ENCODE data around the gene TLCD5. TPM values are rescaled to one million over a fixed set of nuclear protein-coding genes. Genes with fewer than 3 reads are reported as not detected.

Gene TLCD5
- total RNA-seq, 2 experiments from 2014 or later, result 0.80 to 1.7 TPM

DNA sequence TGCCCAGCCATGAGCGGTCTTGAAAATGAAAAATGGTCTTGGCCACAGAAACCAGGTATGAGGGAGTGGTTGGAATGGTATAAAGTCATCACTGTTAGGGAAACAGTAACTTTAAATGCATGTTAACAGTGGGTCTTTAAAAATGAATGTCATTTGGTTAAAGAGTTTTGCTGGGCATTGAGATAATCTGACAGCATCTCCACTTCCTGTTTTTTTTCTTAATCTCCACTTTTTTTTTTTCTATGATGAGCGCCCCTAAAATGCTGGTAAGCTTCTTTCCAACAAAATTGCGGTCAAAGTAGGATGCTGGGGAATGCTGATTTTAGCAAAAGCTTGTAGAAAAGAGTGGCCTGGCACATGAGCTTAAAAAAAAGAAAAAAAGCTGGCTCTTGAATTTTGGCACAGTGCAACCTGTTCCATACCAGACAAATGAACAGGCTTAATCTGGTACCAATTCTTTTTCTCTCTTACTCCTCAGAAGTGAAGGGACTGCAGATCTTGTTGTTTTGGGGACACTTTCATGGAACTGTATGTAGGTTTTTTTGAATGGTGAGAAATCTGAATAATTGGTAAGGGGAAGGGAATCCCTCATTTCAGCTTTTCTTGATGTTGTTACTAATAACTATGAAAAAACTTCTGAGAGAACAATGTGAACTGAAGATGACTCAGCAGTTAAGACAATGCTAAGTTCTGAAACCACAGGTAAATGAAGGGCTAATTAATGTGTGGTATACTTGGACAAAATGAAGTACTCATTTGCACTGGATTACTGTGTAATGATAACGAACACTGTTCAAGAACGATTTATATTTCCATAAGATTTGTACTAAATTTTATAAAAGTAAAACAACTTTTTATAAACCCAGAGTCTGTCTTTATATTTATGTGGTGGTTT is 8.0 kb downstream of the TLCD5 start:
- H3K9me3 Mint-ChIP-seq (ENCODE audit: low read depth), result no peaks in the 10 kb centered on the region
- H3K36me3 Mint-ChIP-seq (ENCODE audit: low read depth), result no peaks in the 10 kb centered on the region
- H3K4me3 Mint-ChIP-seq, result no peak overlapping the region
- DNase-seq (no peak), ATAC-seq (no peak)
- H3K4me1 Mint-ChIP-seq, result peaks cover 15% of the 10 kb centered on the region
- CTCF ChIA-PET, result interaction anchor here (0.7 to 1.2 kb wide), 2 partner anchors 9 to 213 kb away, joined by 3 read pairs; no protein-coding TSS in a partner anchor
- no peak overlapping the region for H3K27ac Mint-ChIP-seq
- POLR2A ChIA-PET, result no interaction called here
- intact Hi-C loops (cut with DNase I, micrococcal nuclease), result loop anchor here in 1 of 2 experiments (10.0 kb wide), 2 partner anchors 102 to 352 kb away; no protein-coding TSS in a partner anchor
- peaks cover 37% of the 10 kb centered on the region for H3K27me3 Mint-ChIP-seq

- Mint-ChIP-seq H3K4me1 (peaks cover 18% of the 10 kb centered on the region), H3K4me3 (no peak overlapping the region), H3K36me3 (ENCODE audit: low read depth) (no peaks in the 10 kb centered on the region), H3K9me3 (ENCODE audit: low read depth) (no peaks in the 10 kb centered on the region), H3K27me3 (peaks cover 36% of the 10 kb centered on the region), H3K27ac (no peak overlapping the region)
- ATAC-seq (no peak), DNase-seq (no peak)
- intact Hi-C loops (cut with DNase I, micrococcal nuclease), result loop anchor here (2.0 to 10.0 kb wide), 5 partner anchors 101 to 619 kb away; partner anchors contain the start of gene GRIK4 (in 1 of the 2)
- POLR2A ChIA-PET, result no interaction called here
- CTCF ChIA-PET, result interaction anchor here (0.7 to 2.5 kb wide), 7 partner anchors 9 to 351 kb away, joined by 3 to 10 read pairs (median 6); partner anchors contain the start of gene TLCD5
Observed at GRCh38 chr11:120333801-120334200, 8.7 kb downstream of the TLCD5 start.

DNA sequence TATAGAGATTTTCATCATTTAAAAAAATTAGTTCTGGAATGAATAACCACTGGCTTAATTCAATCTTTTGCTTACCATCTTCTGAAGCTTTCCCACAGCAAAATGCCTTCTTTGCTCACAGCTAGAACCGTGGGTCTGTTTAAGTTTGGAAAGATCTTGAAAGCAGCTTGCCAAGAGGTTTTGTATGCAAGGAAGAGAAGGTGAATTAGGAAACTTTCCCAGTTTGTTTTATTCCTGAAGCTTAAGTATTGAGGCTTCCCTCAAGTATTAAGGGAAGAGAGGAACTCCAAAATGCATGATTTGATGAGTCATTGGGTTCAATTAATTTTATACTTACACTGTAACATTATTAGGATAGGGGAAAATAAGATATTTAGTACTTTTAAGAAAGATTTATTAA is 9.2 kb downstream of the TLCD5 start:
- Mint-ChIP-seq H3K4me3 (no peak overlapping the region), H3K27ac (no peak overlapping the region), H3K4me1 (peaks cover 18% of the 10 kb centered on the region), H3K9me3 (ENCODE audit: low read depth) (no peaks in the 10 kb centered on the region), H3K36me3 (ENCODE audit: low read depth) (no peaks in the 10 kb centered on the region), H3K27me3 (peaks cover 36% of the 10 kb centered on the region)
- no peak for DNase-seq
- intact Hi-C loops (cut with DNase I, micrococcal nuclease), result loop anchor here (2.0 to 10.0 kb wide), 5 partner anchors 100 to 618 kb away; partner anchors contain the start of gene GRIK4 (in 1 of the 2)
- POLR2A ChIA-PET, result no interaction called here
- no peak for ATAC-seq
- CTCF ChIA-PET, result interaction anchor here (0.7 to 2.5 kb wide), 10 partner anchors 9 to 350 kb away, joined by 3 to 10 read pairs (median 4); partner anchors contain the start of gene TLCD5

GRCh38 chr11:120334894-120335462 is 9.9 kb downstream of the TLCD5 start:
- H3K4me1 Mint-ChIP-seq, result peaks cover 23% of the 10 kb centered on the region
- ChIA-PET CTCF (interaction anchor here (0.7 to 2.5 kb wide), 15 partner anchors 8 to 1232 kb away, joined by 3 to 10 read pairs (median 4); partner anchors contain the start of gene TLCD5), POLR2A (no interaction called here)
- H3K4me3 Mint-ChIP-seq, result peak overlapping the region; percentile 40
- H3K9me3 Mint-ChIP-seq (ENCODE audit: low read depth), result no peaks in the 10 kb centered on the region
- DNase-seq (peak; percentile 65), ATAC-seq (peak; percentile 28)
- peaks cover 39% of the 10 kb centered on the region for H3K27me3 Mint-ChIP-seq
- no peaks in the 10 kb centered on the region for H3K36me3 Mint-ChIP-seq (ENCODE audit: low read depth)
- H3K27ac Mint-ChIP-seq, result peak overlapping the region; percentile 28
- intact Hi-C loops (cut with DNase I, micrococcal nuclease), result loop anchor here (2.0 to 10.0 kb wide), 8 partner anchors 97 to 957 kb away; partner anchors contain the start of genes GRIK4 (in 1 of the 2) and SC5D (in 1 of the 2)

DNA sequence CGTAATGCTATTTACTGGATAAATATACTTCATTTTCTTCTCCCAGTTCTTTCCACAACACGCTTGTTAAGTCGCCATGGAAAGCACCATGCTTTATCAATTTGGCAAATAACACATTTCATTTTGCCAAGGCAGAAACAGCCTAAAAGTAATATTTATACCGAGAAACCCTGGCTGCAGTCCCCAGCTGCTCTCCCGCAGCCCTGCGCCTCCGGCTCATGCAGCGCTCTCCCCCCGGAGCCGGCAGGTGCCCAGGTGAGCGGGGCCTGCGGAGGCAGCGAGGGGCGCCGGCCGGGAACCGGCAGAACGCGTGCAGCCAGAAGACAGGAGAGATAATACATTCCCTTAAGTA is 10.4 kb downstream of the TLCD5 start:
- ATAC-seq, result no peak
- Mint-ChIP-seq H3K4me1 (peaks cover 25% of the 10 kb centered on the region), H3K9me3 (ENCODE audit: low read depth) (no peaks in the 10 kb centered on the region), H3K27ac (no peak overlapping the region), H3K27me3 (peaks cover 39% of the 10 kb centered on the region), H3K4me3 (peak overlapping the region; percentile 40), H3K36me3 (ENCODE audit: low read depth) (no peaks in the 10 kb centered on the region)
- peak; percentile 45 for DNase-seq
- CTCF ChIA-PET, result interaction anchor here (0.7 to 2.5 kb wide), 13 partner anchors 8 to 1232 kb away, joined by 3 to 10 read pairs (median 4); no protein-coding TSS in a partner anchor
- intact Hi-C loops (cut with DNase I, micrococcal nuclease), result loop anchor here (2.0 to 10.0 kb wide), 8 partner anchors 97 to 957 kb away; partner anchors contain the start of genes GRIK4 (in 1 of the 2) and SC5D (in 1 of the 2)
- POLR2A ChIA-PET, result no interaction called here

GRCh38 chr11:120335908-120336640 is 11.0 kb downstream of the TLCD5 start, which contains the start of gene ARHGEF12:
ARHGEF12 (plus strand) TSS chr11:120336413; CDS start chr11:120337244, 831 bp downstream.
- peak within 1 kb of the TSS; percentile 84 for H3K4me3 Mint-ChIP-seq
- peaks cover 41% of the 10 kb centered on the region for H3K27me3 Mint-ChIP-seq
- intact Hi-C loops (cut with DNase I, micrococcal nuclease), result loop anchor here (2.0 to 10.0 kb wide), 9 partner anchors 96 to 956 kb away; partner anchors contain the start of genes GRIK4 (in 1 of the 2) and SC5D (in 1 of the 2)
- H3K36me3 Mint-ChIP-seq (ENCODE audit: low read depth), result no peaks in the 10 kb centered on the region
- DNase-seq, result peak; percentile 91
- ATAC-seq, result peak; percentile 70
- CTCF ChIA-PET, result interaction anchor here (0.7 to 2.5 kb wide), 7 partner anchors 12 to 348 kb away, joined by 3 to 10 read pairs (median 4); no protein-coding TSS in a partner anchor
- peak within 1 kb of the TSS; percentile 55 for H3K27ac Mint-ChIP-seq
- H3K9me3 Mint-ChIP-seq (ENCODE audit: low read depth), result no peaks in the 10 kb centered on the region
- POLR2A ChIA-PET, result no interaction called here
- H3K4me1 Mint-ChIP-seq, result peaks cover 29% of the 10 kb centered on the region

GRCh38 chr11:120336641-120337354 is 11.7 kb downstream of the TLCD5 start:
- H3K4me1 Mint-ChIP-seq, result peaks cover 29% of the 10 kb centered on the region
- peaks cover 44% of the 10 kb centered on the region for H3K27me3 Mint-ChIP-seq
- H3K9me3 Mint-ChIP-seq (ENCODE audit: low read depth), result no peaks in the 10 kb centered on the region
- intact Hi-C loops (cut with DNase I, micrococcal nuclease), result loop anchor here (2.0 to 10.0 kb wide), 6 partner anchors 96 to 956 kb away; partner anchors contain the start of gene SC5D (in 1 of the 2)
- no peaks in the 10 kb centered on the region for H3K36me3 Mint-ChIP-seq (ENCODE audit: low read depth)
- peak overlapping the region; percentile 55 for H3K27ac Mint-ChIP-seq
- CTCF ChIA-PET, result interaction anchor here (0.6 to 1.5 kb wide), 4 partner anchors 12 to 907 kb away, joined by 3 to 8 read pairs (median 4); no protein-coding TSS in a partner anchor
- DNase-seq (peak; percentile 62), ATAC-seq (peak; percentile 48)
- POLR2A ChIA-PET, result no interaction called here
- peak overlapping the region; percentile 84 for H3K4me3 Mint-ChIP-seq

DNA sequence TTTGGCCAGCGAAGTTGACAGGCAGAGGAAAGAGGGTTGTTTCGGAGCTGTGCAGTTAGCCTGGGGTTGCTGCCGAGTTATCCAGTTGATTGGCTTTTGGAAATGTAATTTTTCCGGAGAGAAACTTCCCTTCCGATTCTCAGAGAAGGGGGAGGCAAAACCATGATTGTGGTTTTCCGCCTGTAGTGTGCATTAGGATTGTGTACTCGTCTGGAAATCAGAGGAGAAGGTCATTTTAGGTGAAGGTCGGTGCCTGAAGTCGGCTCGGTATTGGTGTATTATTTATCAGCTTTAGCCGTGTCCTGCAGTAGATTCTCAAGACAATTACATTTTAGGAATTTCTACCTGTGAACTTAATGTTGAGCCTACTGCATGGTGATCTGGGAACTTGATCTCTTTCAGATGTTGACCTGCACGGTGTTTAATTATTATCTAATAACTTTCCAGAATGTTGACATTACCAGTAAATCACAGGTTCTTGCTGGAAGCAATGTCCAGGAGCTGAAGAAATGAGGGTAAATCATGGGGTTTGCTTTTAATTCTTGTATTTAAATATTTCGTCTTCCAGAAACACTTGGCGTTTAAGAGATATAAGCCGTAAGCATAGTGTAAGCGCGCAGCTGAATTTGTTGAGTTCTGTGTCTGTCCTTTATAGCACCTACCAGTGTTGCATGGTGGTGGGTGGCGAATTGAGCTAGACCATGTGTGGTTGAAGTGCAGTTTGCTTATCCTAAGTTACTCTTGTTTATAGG is 12.4 kb downstream of the TLCD5 start:
- Mint-ChIP-seq H3K27ac (no peak overlapping the region), H3K4me1 (peaks cover 31% of the 10 kb centered on the region), H3K27me3 (peaks cover 51% of the 10 kb centered on the region), H3K9me3 (ENCODE audit: low read depth) (no peaks in the 10 kb centered on the region), H3K36me3 (ENCODE audit: low read depth) (peaks cover 3% of the 10 kb centered on the region), H3K4me3 (peak overlapping the region; percentile 84)
- ChIA-PET POLR2A (no interaction called here), CTCF (interaction anchor here (0.6 to 1.5 kb wide), 4 partner anchors 11 to 908 kb away, joined by 3 to 8 read pairs (median 4); no protein-coding TSS in a partner anchor)
- no peak for DNase-seq
- ATAC-seq, result no peak
- intact Hi-C loops (cut with DNase I, micrococcal nuclease), result loop anchor here (2.0 to 10.0 kb wide), 6 partner anchors 95 to 955 kb away; partner anchors contain the start of gene SC5D (in 1 of the 2)

- peak overlapping the region; percentile 84 for H3K4me3 Mint-ChIP-seq
- no peak overlapping the region for H3K27ac Mint-ChIP-seq
- ChIA-PET CTCF (interaction anchor here (0.6 kb wide), 2 partner anchors 57 to 103 kb away, joined by 3 read pairs; no protein-coding TSS in a partner anchor), POLR2A (no interaction called here)
- ATAC-seq (no peak), DNase-seq (no peak)
- peaks cover 45% of the 10 kb centered on the region for H3K27me3 Mint-ChIP-seq
- no peaks in the 10 kb centered on the region for H3K9me3 Mint-ChIP-seq (ENCODE audit: low read depth)
- peaks cover 3% of the 10 kb centered on the region for H3K36me3 Mint-ChIP-seq (ENCODE audit: low read depth)
- peaks cover 31% of the 10 kb centered on the region for H3K4me1 Mint-ChIP-seq
- intact Hi-C loops (cut with DNase I, micrococcal nuclease), result loop anchor here (5.0 to 10.0 kb wide), 5 partner anchors 94 to 954 kb away; partner anchors contain the start of gene SC5D (in 1 of the 2)
Observed at GRCh38 chr11:120338107-120338933, 13.2 kb downstream of the TLCD5 start.

Measured in activated CD4-positive, alpha-beta T cell treated with anti-CD3 and anti-CD28 coated beads for 36 hours (primary cell).